Tibial artery (tissue), 4 donors: ENCODE results near the gene CDYL2.

Source experiments
- DNase-seq, 2 donors: peaks; one replicate each; pipeline ENCODE4 v3.0.0-alpha.2; 2019
- H3K27ac ChIP-seq, 2 donors: fragments of 200-600 bp; sonication (generic) in 1 of 2; 1 replicate in 1 of 2; 2 replicates in 1 of 2; pipeline ENCODE4 v1.5.1; 2018 to 2019; ENCODE audit warnings: mild to moderate bottlenecking in 1 of 2
- H3K27me3 ChIP-seq, 2 donors: fragments of 200-600 bp; sonication (generic) in 1 of 2; one replicate each; pipeline versions ENCODE4 v1.5.1 to v1.6.0; 2016 to 2019
- H3K36me3 ChIP-seq, 3 donors: fragments of 200-600 bp; sonication (generic) in 2 of 3; one replicate each; pipeline ENCODE4 v1.5.1; 2016 to 2019; ENCODE audit warnings: mild to moderate bottlenecking in 2 of 3
- H3K4me1 ChIP-seq, 4 donors: fragments of 200-600 bp; sonication (generic) in 2 of 4; 1 replicate in 3 of 4; 2 replicates in 1 of 4; pipeline ENCODE4 v1.5.1; 2016 to 2019
- H3K4me3 ChIP-seq, 2 donors: fragments of 200-600 bp; sonication (generic) in 1 of 2; 1 replicate in 1 of 2; 2 replicates in 1 of 2; pipeline ENCODE4 v1.5.1; 2018 to 2019; ENCODE audit warnings: mild to moderate bottlenecking in 2 of 2
- H3K9me3 ChIP-seq, 3 donors: fragments of 200-600 bp; sonication (generic) in 1 of 3; one replicate each; pipeline ENCODE4 v1.5.1; 2016 to 2019
- intact Hi-C: fragments of 100-400 bp; cut with DNase I; formaldehyde crosslinking; loops from one replicate; pipeline ENCODE4 v1.15.0; 2023; ENCODE audit warnings: low total_unique reads
- TF ChIP-seq, protein P1 (sequence below), 2 experiments: fragments of 200-600 bp in 1 of 2; fragments of 450-650 bp in 1 of 2; IDR thresholded peaks; one replicate each; pipeline ENCODE4 v1.5.1; 2017 to 2019; ENCODE audit warnings: antibody characterized with exemption in 2 of 2, mild to moderate bottlenecking in 1 of 2, moderate library complexity in 1 of 2

Gene CDYL2

DNA sequence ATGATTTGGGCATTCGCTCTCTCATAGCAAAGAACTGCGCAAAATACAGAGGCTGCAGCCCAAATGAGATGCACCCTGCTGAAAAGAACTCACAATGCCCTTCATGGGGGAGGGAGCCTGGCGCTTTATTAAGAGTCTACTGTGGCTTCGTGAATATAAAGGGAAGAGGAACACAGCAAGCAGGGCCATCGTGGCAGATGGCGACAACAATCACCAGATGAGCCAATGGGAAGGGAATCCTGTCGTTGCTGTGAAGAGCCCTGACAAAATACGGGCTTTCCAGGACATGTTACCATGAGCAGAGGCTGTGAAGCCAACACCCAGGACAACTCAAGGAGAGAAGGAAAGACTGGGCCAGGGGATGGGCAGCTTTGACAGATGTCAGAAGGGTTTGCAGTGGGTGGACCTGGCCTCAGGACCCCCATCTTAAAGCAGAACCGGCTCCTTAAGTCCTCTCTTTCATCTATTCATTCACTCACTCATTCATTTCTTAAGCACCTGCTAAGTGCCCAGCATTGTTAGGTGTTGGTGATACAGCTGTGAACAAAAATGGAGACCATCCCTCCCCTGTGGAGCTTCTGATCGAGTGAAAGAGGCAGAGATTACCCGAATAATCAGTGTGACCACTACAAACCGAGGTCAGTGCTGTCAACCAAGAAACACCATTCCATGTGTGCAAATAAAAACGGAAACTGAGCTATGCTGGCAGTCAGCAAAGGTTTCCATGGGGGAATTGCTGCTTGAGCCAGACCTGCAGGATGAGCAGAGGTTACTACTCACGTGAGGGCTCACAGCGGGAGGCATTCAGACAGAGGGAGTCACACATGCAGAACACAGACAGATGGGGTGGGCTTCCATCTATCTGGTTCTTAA lies 137.8 kb downstream of the CDYL2 start:
- Histone ChIP-seq H3K9me3 (no peaks in the 10 kb centered on the region), H3K36me3 (no peaks in the 10 kb centered on the region), H3K27me3 (no peaks in the 10 kb centered on the region), H3K4me3 (no peak overlapping the region), H3K27ac (no peak overlapping the region), H3K4me1 (no peaks in the 10 kb centered on the region)
- intact Hi-C loops = no loop called here
- no peak for DNase-seq
- TF ChIP-seq, protein P1, sequence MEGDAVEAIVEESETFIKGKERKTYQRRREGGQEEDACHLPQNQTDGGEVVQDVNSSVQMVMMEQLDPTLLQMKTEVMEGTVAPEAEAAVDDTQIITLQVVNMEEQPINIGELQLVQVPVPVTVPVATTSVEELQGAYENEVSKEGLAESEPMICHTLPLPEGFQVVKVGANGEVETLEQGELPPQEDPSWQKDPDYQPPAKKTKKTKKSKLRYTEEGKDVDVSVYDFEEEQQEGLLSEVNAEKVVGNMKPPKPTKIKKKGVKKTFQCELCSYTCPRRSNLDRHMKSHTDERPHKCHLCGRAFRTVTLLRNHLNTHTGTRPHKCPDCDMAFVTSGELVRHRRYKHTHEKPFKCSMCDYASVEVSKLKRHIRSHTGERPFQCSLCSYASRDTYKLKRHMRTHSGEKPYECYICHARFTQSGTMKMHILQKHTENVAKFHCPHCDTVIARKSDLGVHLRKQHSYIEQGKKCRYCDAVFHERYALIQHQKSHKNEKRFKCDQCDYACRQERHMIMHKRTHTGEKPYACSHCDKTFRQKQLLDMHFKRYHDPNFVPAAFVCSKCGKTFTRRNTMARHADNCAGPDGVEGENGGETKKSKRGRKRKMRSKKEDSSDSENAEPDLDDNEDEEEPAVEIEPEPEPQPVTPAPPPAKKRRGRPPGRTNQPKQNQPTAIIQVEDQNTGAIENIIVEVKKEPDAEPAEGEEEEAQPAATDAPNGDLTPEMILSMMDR (IDR thresholded peaks at IDR 0.05) = no peak

DNA sequence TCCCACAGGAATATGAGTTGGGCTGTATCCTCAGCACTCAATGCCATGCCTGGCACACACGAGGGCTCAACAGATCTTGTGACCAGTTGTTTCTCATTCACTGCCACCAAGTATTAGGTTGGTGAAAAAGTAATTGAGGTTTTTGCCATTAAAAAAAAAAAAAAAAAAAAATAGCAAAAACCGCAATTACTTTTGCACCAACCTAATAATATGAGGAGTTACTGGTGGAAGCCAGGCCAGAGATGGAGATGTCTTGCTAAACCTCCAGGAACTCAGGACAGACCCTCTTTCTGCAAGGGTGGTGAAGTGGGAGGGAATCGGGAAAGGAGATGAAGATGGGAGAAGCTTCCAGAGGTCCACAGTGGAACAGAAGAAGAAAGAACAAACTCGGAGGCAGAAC lies 139.0 kb downstream of the CDYL2 start:
- H3K27me3 ChIP-seq = no peaks in the 10 kb centered on the region
- DNase-seq = no peak
- no peaks in the 10 kb centered on the region for H3K36me3 ChIP-seq
- no peaks in the 10 kb centered on the region for H3K4me1 ChIP-seq
- no peak overlapping the region for H3K4me3 ChIP-seq
- no peak overlapping the region for H3K27ac ChIP-seq
- intact Hi-C loops = no loop called here
- no peaks in the 10 kb centered on the region for H3K9me3 ChIP-seq
- TF ChIP-seq, protein P1 (IDR thresholded peaks at IDR 0.05) = no peak

DNA sequence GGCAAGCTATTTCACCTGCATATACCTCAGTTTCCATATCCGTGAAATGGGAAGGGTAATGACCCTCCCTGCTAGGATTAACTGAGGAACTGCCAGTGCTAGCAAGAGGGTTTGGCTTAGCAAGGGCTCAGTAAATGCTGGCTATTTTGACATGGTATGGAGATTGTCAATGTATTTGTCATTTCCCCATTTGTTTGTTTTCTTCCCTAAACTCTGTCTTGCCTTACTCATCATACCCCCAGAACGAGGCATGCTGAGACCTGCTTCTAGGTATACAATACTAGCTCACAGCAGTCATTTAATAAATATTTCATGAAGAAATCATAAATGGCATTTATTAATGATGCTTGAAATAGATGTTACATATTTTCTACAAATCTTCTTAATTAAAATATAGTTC lies 139.6 kb downstream of the CDYL2 start:
- H3K27ac ChIP-seq = no peak overlapping the region
- H3K27me3 ChIP-seq = no peaks in the 10 kb centered on the region
- H3K4me1 ChIP-seq = no peaks in the 10 kb centered on the region
- intact Hi-C loops = no loop called here
- peaks cover 0 to 2% (median 0%) of the 10 kb centered on the region in 3 donors for H3K9me3 ChIP-seq
- TF ChIP-seq, protein P1 (IDR thresholded peaks at IDR 0.05) = no peak
- no peaks in the 10 kb centered on the region for H3K36me3 ChIP-seq
- no peak for DNase-seq
- H3K4me3 ChIP-seq = no peak overlapping the region

DNA sequence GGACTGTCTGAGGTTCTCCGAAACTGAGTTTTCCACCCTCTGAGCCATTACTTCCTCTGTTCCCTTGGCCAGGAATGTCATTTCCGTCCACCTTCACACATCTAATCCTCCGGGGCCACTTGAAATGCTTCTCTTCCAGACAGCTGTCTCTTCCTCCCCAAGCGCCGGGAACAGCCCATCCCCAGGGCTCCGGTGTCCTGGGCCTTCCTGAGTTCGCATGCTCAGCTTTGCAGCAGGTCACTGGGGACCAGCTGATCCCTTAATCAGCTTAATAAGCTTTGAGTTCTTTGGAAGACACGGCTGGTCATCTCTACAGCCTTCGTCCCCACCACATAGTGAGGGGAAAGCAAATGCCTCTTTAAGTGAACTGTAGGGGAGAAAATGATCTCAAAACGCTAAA lies 140.2 kb downstream of the CDYL2 start:
- H3K9me3 ChIP-seq = peaks cover 0 to 3% (median 0%) of the 10 kb centered on the region in 3 donors
- TF ChIP-seq, protein P1 (IDR thresholded peaks at IDR 0.05) = no peak

DNA sequence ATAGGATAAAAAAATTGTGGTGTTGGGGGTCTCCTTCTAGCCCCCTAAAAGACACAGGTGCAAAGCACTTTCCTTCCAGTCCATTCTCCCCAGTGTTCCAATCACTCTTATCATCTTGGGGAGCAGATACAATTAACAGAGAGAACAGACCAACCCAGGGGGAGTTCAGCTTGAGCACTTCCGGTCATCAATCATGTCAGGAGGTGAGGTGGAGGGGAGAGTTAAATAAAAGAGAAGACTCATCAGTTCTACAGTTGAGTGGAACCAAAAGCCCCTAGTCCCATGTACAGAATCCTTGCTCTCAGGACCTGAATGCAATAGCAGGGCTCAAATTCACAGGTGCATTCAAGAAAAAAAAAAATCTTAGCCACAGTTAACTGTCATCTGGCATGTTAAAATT lies 141.3 kb downstream of the CDYL2 start:
- intact Hi-C loops = no loop called here
- TF ChIP-seq, protein P1 (IDR thresholded peaks at IDR 0.05) = no peak
- DNase-seq = no peak

More for the DNA sequence above, 140.2 kb downstream of the CDYL2 start:
- H3K36me3 ChIP-seq = no peaks in the 10 kb centered on the region
- H3K4me1 ChIP-seq = no peaks in the 10 kb centered on the region
- H3K27me3 ChIP-seq = no peaks in the 10 kb centered on the region
- intact Hi-C loops = no loop called here
- DNase-seq = no peak
- no peak overlapping the region for H3K4me3 ChIP-seq
- H3K27ac ChIP-seq = no peak overlapping the region

More for the DNA sequence above, 141.3 kb downstream of the CDYL2 start:
- Histone ChIP-seq H3K27ac (no peak overlapping the region), H3K36me3 (no peaks in the 10 kb centered on the region), H3K9me3 (peaks cover 0 to 3% (median 0%) of the 10 kb centered on the region in 3 donors), H3K4me3 (no peak overlapping the region), H3K4me1 (no peaks in the 10 kb centered on the region), H3K27me3 (no peaks in the 10 kb centered on the region)
